Measurements from ENCODE around the gene ZNF581.

The ZNF581 gene

GRCh38 chr19:55625004-55625326, 18.5 kb upstream of the ZNF581 start:
- Histone ChIP-seq H3K36me3 (replicated peaks; ENCODE audit: low read depth, low read length) (peaks cover 9% of the 10 kb centered on the region), H3K27me3 (ENCODE audit: low read depth, low read length) (no peaks in the 10 kb centered on the region), H3K79me2 (ENCODE audit: low read length) (no peaks in the 10 kb centered on the region), H3K9me3 (ENCODE audit: insufficient read depth, low read length) (no peaks in the 10 kb centered on the region), H3K9ac (ENCODE audit: low read length) (peak overlapping the region; percentile 76; the same call in 1 of the 2 replicates), H3K4me1 (ENCODE audit: low read length) (peaks cover 20% of the 10 kb centered on the region), H2AFZ (ENCODE audit: low read depth, low read length) (peak overlapping the region; percentile 89), H3K27ac (ENCODE audit: low read length) (no peak overlapping the region), H4K20me1 (ENCODE audit: insufficient read depth, low read length) (no peaks in the 10 kb centered on the region), H3K4me2 (ENCODE audit: low read length) (peak overlapping the region; percentile 83), H3K4me3 (ENCODE audit: low read length) (peak overlapping the region; percentile 81)
- TF ChIP-seq EZH2phosphoT487 (IDR thresholded peaks at IDR 0.05; ENCODE audit: low read depth), result no peak
- TF ChIP-seq CTCF (IDR thresholded peaks at IDR 0.05; ENCODE audit: low read depth, low read length), result no peak

DNA sequence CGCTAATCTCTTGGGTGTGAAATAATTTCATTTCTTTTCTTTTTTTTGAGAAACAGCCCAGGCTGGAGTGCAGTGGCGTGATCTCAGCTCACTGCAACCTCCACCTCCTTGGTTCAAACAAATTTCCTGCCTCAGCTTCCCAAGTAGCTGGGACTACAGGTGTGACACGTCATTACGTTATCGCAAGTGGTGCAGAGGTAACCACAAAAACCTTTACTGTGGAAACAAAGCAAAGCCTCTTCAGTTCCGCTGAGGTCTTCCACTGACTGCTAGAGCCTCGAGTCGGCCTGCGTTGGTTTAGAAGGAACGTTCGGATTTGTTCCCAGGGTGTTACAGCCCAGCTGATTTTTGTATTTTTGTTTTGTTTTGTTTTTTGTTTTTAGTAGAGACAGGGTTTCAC, 17.1 kb upstream of the ZNF581 start:
- Histone ChIP-seq H2AFZ (ENCODE audit: low read depth, low read length) (no peak overlapping the region), H3K27me3 (ENCODE audit: low read depth, low read length) (no peaks in the 10 kb centered on the region), H3K4me2 (ENCODE audit: low read length) (peak overlapping the region; percentile 47), H3K4me1 (ENCODE audit: low read length) (peaks cover 20% of the 10 kb centered on the region), H3K9me3 (ENCODE audit: insufficient read depth, low read length) (no peaks in the 10 kb centered on the region), H3K9ac (ENCODE audit: low read length) (no peak overlapping the region), H4K20me1 (ENCODE audit: insufficient read depth, low read length) (no peaks in the 10 kb centered on the region), H3K79me2 (ENCODE audit: low read length) (no peaks in the 10 kb centered on the region), H3K4me3 (ENCODE audit: low read length) (0 out of 2 replicates have a peak overlapping the region, but pooled peaks have one; percentile 20), H3K36me3 (replicated peaks; ENCODE audit: low read depth, low read length) (no peaks in the 10 kb centered on the region), H3K27ac (ENCODE audit: low read length) (no peak overlapping the region)
- no peak for TF ChIP-seq CTCF (IDR thresholded peaks at IDR 0.05; ENCODE audit: low read depth, low read length)
- TF ChIP-seq EZH2phosphoT487 (IDR thresholded peaks at IDR 0.05; ENCODE audit: low read depth), result no peak

- Histone ChIP-seq H3K4me1 (ENCODE audit: low read length) (peaks cover 23% of the 10 kb centered on the region), H3K4me3 (ENCODE audit: low read length) (peak overlapping the region; percentile 64), H3K27ac (ENCODE audit: low read length) (no peak overlapping the region), H3K9me3 (ENCODE audit: insufficient read depth, low read length) (no peaks in the 10 kb centered on the region), H3K9ac (ENCODE audit: low read length) (no peak overlapping the region), H3K27me3 (ENCODE audit: low read depth, low read length) (no peaks in the 10 kb centered on the region), H2AFZ (ENCODE audit: low read depth, low read length) (peak overlapping the region; percentile 53), H3K4me2 (ENCODE audit: low read length) (peak overlapping the region; percentile 51), H3K36me3 (replicated peaks; ENCODE audit: low read depth, low read length) (no peaks in the 10 kb centered on the region), H3K79me2 (ENCODE audit: low read length) (peaks cover 31% of the 10 kb centered on the region), H4K20me1 (ENCODE audit: insufficient read depth, low read length) (no peaks in the 10 kb centered on the region)
- no peak for TF ChIP-seq EZH2phosphoT487 (IDR thresholded peaks at IDR 0.05; ENCODE audit: low read depth)
- TF ChIP-seq CTCF (IDR thresholded peaks at IDR 0.05; ENCODE audit: low read depth, low read length), result peak; percentile 95
Measured at GRCh38 chr19:55632463-55632834, 11.0 kb upstream of the ZNF581 start.

- no peak overlapping the region for H3K27ac ChIP-seq (ENCODE audit: low read length)
- H3K4me1 ChIP-seq (ENCODE audit: low read length), result peaks cover 23% of the 10 kb centered on the region
- peak overlapping the region; percentile 92 for H3K4me3 ChIP-seq (ENCODE audit: low read length)
- no peaks in the 10 kb centered on the region for H3K9me3 ChIP-seq (ENCODE audit: insufficient read depth, low read length)
- peaks cover 42% of the 10 kb centered on the region for H3K79me2 ChIP-seq (ENCODE audit: low read length)
- peak overlapping the region; percentile 72 for H3K4me2 ChIP-seq (ENCODE audit: low read length)
- no peak for TF ChIP-seq EZH2phosphoT487 (IDR thresholded peaks at IDR 0.05; ENCODE audit: low read depth)
- TF ChIP-seq CTCF (IDR thresholded peaks at IDR 0.05; ENCODE audit: low read depth, low read length), result no peak
- peak overlapping the region; percentile 98 for H3K9ac ChIP-seq (ENCODE audit: low read length)
- H4K20me1 ChIP-seq (ENCODE audit: insufficient read depth, low read length), result no peaks in the 10 kb centered on the region
- H3K36me3 ChIP-seq (replicated peaks; ENCODE audit: low read depth, low read length), result peaks cover 3% of the 10 kb centered on the region
- no peak overlapping the region for H2AFZ ChIP-seq (ENCODE audit: low read depth, low read length)
- H3K27me3 ChIP-seq (ENCODE audit: low read depth, low read length), result no peaks in the 10 kb centered on the region
Measured at GRCh38 chr19:55633861-55634260, 9.6 kb upstream of the ZNF581 start.

Measured in OCI-LY3 (cell line).